ENCODE data around the gene PARS2. TPM values are rescaled to one million over a fixed set of nuclear protein-coding genes. Genes with fewer than 3 reads are reported as not detected.

The PARS2 gene
- total and polyA plus RNA-seq, 2 experiments from 2014 or later, result 4.8 to 9.3 TPM

- no peak overlapping the region for H3K4me3 ChIP-seq
- no peaks in the 10 kb centered on the region for H3K9me3 ChIP-seq (ENCODE audit: low read depth)
- no peaks in the 10 kb centered on the region for H3K79me2 ChIP-seq
- no peaks in the 10 kb centered on the region for H3K36me3 ChIP-seq (replicated peaks; ENCODE audit: insufficient read depth, low read depth)
- H3K9me2 ChIP-seq (replicated peaks; ENCODE audit: insufficient read depth), result no peaks in the 10 kb centered on the region
- no peak for TF ChIP-seq EZH2 (IDR thresholded peaks at IDR 0.05; ENCODE audit: borderline replicate concordance)
- no peak for TF ChIP-seq CTCF (IDR thresholded peaks at IDR 0.05; ENCODE audit: poor library complexity)
- TF ChIP-seq EZH2phosphoT487 (IDR thresholded peaks at IDR 0.05; ENCODE audit: low read depth, severe bottlenecking, unreplicated experiment), result no peak
- DNase-seq (ENCODE audit: low spot score), result no peak
- no peak overlapping the region for H3K4me2 ChIP-seq
- no peak overlapping the region for H2AFZ ChIP-seq
- H4K20me1 ChIP-seq (ENCODE audit: insufficient read depth, poor library complexity, severe bottlenecking), result no peaks in the 10 kb centered on the region
- no peaks in the 10 kb centered on the region for H3K4me1 ChIP-seq (ENCODE audit: insufficient read depth)
- WGBS (ENCODE audit: low lambda C conversion rate, missing lambda C conversion rate), result 96% methylated on average over 11 of the region's 25 CpGs
- no peak overlapping the region for H3K27ac ChIP-seq
- no peaks in the 10 kb centered on the region for H3K27me3 ChIP-seq
Observed at GRCh38 chr1:54754486-54755285, 9.6 kb downstream of the PARS2 start.

GRCh38 chr1:54754045-54754444 lies 10.3 kb downstream of the PARS2 start:
- WGBS (ENCODE audit: low lambda C conversion rate, missing lambda C conversion rate), result 95% methylated on average over 16 of the region's 22 CpGs

GRCh38 chr1:54751426-54751825 lies 12.9 kb downstream of the PARS2 start:
- WGBS (ENCODE audit: low lambda C conversion rate, missing lambda C conversion rate), result 62% methylated on average over 4 of the region's 4 CpGs
- Histone ChIP-seq H3K36me3 (replicated peaks; ENCODE audit: insufficient read depth, low read depth) (no peaks in the 10 kb centered on the region), H3K79me2 (no peaks in the 10 kb centered on the region), H3K9me2 (replicated peaks; ENCODE audit: insufficient read depth) (no peaks in the 10 kb centered on the region), H3K9me3 (ENCODE audit: low read depth) (no peaks in the 10 kb centered on the region), H3K27me3 (no peaks in the 10 kb centered on the region), H4K20me1 (ENCODE audit: insufficient read depth, poor library complexity, severe bottlenecking) (no peaks in the 10 kb centered on the region), H3K27ac (no peak overlapping the region), H3K4me3 (no peak overlapping the region), H3K4me2 (no peak overlapping the region), H3K4me1 (ENCODE audit: insufficient read depth) (no peaks in the 10 kb centered on the region), H2AFZ (no peak overlapping the region)
- DNase-seq (ENCODE audit: low spot score), result no peak
- TF ChIP-seq CTCF (IDR thresholded peaks at IDR 0.05; ENCODE audit: poor library complexity), result no peak
- TF ChIP-seq EZH2 (IDR thresholded peaks at IDR 0.05; ENCODE audit: borderline replicate concordance), result no peak
- no peak for TF ChIP-seq EZH2phosphoT487 (IDR thresholded peaks at IDR 0.05; ENCODE audit: low read depth, severe bottlenecking, unreplicated experiment)

More at GRCh38 chr1:54754045-54754444, 10.3 kb downstream of the PARS2 start:
- Histone ChIP-seq H3K4me1 (ENCODE audit: insufficient read depth) (no peaks in the 10 kb centered on the region), H3K27me3 (no peaks in the 10 kb centered on the region), H3K4me2 (no peak overlapping the region), H3K9me3 (ENCODE audit: low read depth) (no peaks in the 10 kb centered on the region), H3K9me2 (replicated peaks; ENCODE audit: insufficient read depth) (no peaks in the 10 kb centered on the region), H3K79me2 (no peaks in the 10 kb centered on the region), H3K36me3 (replicated peaks; ENCODE audit: insufficient read depth, low read depth) (no peaks in the 10 kb centered on the region), H3K4me3 (no peak overlapping the region), H2AFZ (no peak overlapping the region), H4K20me1 (ENCODE audit: insufficient read depth, poor library complexity, severe bottlenecking) (no peaks in the 10 kb centered on the region), H3K27ac (no peak overlapping the region)
- TF ChIP-seq EZH2 (IDR thresholded peaks at IDR 0.05; ENCODE audit: borderline replicate concordance) (no peak), CTCF (IDR thresholded peaks at IDR 0.05; ENCODE audit: poor library complexity) (no peak), EZH2phosphoT487 (IDR thresholded peaks at IDR 0.05; ENCODE audit: low read depth, severe bottlenecking, unreplicated experiment) (no peak)
- DNase-seq (ENCODE audit: low spot score), result no peak
